SHP77 (cell line): ENCODE data around the gene MCFD2.
A peak's percentile ranks its signal among the peaks of the same experiment; 100 is the strongest.
"Not testable (repeated sequence)": the region's sequence is repeated elsewhere in the genome, so short reads cannot be mapped to it uniquely, and the experiment has no call there.

Source experiments
- DNase-seq, 2 experiments: peaks; one replicate each; lab custom pipeline; 2025; lab: John Stamatoyannopoulos, UW

The MCFD2 gene

DNA sequence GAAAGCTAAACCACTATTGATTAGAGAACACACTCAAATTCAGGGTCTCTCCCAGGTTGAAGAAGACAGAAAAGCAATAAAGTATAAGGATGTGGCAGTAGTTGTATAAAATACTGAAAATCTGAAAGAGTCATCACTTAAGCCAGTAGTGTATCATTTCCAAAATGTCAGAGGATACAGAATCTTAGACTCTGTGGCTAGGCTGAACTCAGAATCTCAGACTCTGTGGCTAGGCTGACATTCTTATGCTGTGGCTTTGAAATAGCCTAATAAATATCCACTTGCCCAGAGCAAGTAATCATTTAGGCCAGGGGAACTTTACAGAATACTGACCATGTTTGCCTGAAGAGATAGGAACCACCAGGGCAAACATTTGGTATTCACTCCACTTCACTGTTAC is 13.1 kb downstream of the MCFD2 start:
- DNase-seq, result no peak

DNA sequence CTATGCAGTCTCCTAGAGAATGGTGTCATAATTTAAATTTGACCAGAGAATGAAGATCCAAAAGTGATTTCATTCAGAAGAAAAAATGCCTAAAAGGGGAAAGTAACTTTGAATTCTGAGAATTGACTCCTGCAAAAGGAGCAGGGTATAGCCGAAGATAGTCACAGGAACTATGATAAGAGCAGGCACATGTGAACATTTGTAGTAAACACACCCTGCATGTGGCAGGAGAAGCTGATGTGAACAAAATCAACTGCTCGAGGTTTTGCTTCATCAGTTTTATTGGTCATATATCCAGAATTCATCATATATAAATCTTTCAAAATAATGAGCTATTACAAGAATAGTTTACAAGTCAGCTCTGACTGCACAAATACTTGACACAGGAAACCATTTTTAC is 14.0 kb downstream of the MCFD2 start:
- DNase-seq, result no peak

DNA sequence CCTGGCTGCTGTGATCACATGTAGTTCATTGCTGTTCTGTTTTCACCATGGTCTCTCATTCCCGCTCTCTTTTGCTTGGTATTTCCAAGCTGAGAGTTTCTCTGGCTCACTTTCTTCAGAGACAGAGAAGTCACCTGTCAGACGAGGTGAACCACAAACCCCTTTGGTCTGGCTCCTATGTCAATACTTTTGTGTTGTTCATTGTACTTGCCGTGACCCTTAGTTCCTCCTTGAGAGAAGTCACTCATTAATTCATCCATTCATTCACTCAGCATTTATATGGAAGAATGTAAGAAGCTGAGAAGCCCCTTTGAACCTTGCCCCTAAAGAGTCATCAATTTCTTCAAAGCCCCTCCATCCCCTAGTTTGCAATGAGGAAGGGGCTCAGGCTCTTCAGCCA is 15.2 kb downstream of the MCFD2 start:
- no peak for DNase-seq

DNA sequence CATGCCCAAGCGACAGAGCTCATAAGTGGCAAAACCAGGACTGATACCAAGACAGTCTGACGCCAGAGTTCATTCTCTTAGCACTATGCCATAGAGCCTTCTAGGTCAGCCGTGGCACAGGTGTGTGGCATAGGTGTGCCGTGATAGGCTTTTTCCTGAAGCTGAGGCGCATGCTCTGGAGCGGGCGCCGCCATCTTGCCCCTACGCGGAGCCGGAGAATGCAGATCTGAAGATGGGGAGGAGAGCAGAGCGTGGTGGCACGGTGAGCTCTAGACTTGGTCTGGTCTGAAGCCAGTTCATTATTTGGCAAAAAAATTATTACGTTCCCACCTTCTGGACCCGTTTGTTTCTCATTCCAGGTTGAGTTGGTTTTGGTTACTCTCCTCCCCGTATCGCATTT is 16.6 kb downstream of the MCFD2 start:
- DNase-seq, result no peak

DNA sequence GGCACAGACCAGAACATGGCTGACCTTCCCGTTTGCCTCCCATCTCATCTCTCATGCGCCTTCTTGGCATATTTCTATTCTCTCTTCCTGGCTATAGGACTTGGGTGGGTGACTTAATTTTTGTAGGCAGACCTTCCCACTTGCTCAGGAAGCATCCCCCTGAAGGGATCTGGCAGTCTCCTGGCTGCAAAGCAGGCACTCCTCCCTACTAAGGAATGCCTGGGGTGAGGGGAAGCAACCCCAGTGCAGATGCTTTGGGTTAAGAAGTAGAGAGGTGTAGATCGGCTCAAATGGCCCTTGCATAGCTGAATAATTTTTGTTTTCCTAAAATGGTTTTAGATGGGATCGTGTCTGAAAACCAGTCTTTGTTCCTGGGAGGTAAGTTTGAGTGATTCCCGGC is 17.6 kb downstream of the MCFD2 start:
- DNase-seq, result no peak

DNA sequence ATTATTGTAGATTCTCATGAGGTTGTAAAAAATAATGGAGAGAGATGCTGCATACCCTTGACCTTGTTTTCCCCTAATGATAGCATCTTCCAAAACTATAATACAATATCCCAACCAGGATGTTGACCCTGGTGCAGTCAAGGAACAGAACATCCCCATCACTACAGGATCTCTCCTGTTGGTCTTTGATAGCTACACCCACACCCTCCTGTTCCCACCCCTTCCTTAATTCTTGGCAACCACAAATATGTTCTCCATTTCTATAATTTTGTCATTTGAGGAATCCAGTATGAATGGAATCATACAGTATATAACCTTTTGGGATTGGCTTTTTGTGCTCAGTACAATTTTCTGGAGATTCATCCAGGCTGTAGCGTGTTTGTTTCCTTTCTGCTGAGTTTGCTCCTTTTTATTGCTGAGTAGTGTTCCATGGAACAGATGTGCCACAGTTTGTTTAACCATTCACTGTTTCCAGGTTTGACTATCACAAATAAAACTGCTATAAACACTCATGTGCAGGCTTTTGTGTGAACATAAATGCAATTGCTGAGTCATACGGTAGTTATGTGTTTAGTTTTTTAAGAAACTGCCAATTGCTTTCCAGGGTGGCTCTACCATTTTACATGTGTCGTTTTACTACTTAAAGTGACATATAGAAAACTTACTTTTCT is 22.2 kb downstream of the MCFD2 start:
- no peak for DNase-seq

DNA sequence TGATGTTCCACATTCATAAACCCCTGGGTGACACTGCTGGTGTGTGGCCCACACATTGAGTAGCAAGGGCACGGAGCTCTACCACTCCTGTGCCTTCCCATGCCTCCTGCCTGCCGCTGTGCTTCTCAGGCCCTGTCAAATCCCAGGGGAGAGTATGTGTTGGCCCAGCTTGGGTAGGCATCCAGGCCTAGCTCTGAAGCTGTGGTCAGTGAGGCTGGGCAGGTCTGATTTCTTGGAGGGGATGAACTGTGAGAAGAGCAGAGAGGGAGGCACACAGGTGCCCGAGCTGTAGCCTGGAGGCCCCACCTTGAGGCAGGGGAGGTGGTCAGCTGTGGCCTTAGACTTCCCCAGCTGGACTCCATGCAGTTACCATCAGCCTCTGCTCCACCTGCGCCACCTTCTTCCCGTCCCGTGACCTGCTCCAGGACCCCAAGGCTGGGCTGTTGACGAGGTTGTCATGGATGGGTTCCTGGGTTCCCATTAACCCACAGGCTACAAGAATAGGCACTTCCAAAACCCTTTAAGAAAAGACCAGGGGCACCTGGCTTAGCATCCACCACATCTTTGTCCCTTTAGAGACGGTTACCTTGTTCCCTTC is 23.6 kb downstream of the MCFD2 start:
- no peak for DNase-seq

DNA sequence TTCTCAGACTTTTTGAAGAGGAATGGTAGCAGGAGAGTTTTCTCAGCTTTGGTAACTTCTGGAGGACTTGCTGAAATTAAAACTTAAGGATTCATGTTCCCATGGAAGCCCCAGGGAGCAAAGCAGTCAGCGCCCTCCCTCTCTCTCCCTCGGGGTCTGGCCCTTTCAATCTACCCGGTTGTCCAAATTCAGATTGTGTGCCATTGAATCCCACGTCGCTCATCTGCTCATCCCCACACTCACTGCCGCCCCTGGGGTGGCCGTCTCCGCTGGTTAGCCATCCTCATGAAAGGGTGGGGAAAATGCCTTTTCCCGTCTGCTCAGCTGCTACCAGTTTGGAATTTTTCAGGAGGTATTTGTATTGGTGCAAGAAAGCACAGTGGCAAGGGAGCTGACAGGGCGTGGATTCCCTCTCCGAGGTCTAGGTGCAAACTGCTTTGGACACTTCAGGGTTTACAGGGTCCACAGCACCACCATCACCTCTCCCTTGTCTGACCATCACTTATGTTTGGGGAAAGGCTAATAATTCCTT is 27.1 kb downstream of the MCFD2 start:
- no peak for DNase-seq

DNA sequence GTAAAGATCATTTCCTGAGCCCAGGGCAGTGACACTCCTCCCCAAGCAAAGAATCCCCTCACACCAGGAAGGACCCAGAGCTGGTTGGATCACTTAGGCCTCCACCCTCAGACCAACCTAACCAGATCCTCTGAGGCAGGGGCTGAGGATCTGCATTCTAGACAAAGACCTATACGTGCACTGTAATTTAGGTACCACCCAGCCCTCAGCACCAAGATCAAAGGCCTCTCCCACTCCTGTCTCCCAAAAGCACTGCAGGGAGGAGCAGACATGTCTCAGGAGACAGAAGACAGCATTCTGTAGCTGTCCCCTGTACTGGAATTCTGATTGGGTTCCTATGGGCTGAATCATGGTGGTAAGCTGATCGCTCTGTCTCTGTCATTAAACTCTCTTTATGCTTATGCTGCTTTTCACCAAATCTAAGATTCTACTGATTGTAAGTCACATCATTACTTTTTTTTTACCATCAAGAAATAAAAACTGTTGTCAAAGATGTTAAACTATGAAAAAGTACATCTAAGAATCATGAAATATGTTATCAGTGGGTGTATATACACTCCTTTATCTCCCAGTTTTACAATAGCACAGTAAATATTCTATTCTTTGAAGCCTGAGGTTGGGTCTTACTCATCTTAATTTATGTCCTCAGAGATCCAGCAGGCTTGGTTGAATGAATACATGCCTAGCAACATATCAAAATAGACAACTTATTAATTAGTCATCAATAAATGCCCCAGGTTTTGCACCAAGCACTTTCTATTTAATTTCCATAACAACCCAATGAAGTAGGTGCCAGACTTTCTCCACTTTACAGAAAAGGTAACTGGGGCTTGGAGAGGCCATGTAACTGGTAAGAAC is 28.3 kb downstream of the MCFD2 start:
- no peak for DNase-seq

DNA sequence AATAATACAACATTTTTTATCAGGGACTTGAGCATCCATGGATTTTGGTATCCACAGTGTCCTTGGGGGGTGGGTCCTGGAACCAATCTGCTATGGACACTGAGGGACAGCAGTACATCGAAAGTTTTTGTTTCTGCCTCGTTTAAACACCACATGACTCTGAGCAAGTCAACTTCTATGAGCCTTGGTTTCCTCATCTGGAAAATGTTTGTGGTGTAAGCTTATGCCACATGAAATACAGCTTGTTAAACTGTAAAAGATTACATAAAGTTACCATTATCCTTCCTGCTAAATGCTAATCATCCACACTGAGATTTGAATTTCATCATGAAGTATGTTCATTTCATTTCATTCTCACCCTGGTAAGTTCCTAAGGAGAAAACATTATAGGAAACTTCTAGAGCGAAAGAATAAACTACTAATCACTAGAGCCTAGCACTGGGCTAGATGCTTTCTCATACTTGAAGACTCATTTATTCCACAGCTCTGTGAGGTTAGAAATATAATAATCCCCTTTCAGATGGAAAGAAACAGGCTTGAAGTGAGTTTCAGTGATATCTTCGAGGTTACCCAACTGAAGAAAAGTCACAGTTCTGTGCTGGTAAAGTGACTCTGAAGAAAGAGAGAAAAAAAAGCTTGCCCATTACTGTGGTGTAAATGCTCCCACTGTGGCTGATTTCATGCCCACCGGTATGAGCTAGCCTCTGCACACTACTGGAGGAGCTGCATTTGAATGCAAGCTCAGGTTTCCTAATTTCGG is 29.2 kb downstream of the MCFD2 start:
- DNase-seq, result no peak

DNA sequence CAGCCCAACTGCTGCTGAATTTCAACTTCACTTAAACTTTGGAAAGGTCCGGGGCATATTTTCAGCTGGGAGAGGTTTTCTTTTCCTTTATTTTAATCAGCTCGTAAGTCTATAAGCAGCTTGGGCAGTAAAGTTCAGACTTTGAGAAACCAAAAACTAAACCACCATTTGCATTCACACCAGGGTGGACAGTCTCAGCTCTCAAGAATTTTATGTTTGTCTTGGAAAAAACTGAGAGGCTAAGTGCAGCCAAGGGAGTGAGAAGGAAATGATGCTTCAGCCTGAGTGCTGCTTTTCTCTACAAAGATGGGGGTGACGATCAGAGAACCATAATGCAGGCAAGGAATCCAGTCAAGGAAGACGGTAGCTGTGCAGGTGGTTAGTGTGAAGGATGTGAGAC is 30.2 kb downstream of the MCFD2 start:
- DNase-seq, result no peak

DNA sequence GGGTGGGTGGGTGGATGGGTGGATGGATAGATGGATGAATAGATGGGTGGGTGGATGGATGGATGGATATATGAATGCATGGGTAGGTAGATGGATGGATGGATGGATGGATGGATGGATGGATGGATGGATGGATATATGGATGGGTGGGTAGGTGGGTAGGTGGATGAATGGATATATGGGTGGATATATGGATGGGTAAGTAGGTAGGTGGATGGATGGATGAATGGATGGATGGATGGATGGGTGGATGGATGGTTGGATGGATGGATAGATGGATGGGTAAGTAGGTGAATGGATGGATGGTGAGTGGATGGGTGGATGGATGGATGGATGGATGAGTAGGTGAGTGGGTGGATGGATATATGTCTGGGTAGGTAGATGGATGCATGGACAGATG is 36.1 kb downstream of the MCFD2 start:
- DNase-seq, result no peak

DNA sequence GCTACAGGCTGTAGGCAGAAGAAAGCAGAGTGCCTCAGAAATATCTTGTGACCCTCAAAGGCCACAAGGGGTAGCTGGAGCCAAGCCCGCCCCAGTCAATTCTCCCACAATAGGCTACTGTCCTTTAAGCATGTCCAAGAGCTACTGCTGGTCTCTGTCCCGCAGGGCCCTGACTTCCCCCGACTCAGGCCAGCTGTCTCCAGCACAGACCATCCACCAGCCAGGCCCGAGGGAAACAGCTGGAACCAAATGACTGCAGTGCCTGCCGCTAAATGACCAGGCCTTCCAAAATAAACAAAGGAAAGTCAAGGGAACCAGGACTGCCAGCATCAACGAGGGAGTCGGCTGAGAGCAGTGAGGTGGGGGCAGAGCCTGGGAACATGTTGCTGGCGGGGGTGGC is 36.7 kb downstream of the MCFD2 start:
- DNase-seq, result peak; percentile 10 to 21

DNA sequence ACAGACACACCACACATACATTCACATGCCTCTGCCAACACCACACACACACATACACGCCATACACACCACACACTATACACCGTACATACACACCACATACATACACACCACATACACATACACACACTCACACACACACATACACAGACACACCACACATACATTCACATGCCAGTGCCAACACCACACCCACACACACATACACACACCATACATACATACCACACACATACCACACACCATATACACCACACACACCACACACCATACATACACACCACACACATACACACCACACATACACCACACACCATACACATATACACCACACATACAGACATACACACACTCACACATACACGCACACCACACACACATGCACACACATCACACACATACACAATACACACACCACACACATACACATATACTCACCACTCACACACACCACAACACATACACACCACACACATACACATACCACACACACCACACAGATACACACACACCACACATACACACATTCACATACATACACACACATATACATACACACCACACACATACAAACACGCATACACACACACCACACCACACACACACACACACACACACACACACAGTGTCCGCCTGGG is 37.2 kb downstream of the MCFD2 start:
- no peak for DNase-seq

DNA sequence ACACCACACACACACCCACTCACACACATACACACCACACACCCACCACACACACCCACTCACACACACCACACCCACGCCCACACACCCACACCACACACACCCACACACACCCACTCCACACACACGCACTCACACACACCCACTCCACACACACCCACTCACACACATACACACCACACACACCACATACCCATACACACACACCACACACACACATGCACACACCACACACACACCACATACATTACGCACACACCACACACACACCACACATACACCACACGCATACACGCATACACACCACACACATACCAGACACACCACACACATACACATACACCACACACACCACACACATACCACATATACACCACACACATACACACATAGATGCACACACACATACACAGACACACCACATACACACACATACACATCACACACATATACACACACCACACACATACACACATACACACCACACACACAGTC is 37.9 kb downstream of the MCFD2 start:
- DNase-seq, result no peak

DNA sequence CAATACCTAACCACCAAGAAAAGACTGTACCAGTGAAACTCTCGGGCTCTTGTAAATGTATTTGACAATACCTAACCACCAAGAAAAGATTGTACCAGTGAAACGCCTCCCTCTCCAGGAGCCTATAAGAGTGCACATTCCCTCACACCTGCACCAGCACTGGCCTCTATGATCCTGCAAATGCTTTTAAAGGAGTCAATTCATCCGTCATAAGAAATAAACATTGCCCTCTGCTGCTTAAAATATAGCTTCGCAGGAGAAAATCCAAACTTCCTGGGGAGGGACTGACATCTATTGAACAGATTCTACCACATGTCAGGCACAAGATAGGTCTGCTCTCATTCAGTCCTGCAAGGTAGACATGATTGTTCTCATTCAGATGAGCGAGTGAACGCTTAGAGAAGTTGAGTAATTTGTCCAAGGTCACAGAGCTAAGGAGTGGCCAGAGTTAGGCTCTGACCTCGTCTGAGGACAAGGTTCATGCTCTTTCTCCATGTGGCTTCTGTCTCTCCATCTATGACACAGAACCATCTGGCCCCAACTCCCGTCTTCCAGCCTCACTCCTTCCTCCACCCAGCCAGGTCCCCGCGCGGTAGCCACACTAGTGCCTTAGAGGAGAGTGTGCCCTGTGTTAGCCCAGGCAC is 38.7 kb downstream of the MCFD2 start:
- DNase-seq, result peak in 1 of 2 experiments; percentile 24

DNA sequence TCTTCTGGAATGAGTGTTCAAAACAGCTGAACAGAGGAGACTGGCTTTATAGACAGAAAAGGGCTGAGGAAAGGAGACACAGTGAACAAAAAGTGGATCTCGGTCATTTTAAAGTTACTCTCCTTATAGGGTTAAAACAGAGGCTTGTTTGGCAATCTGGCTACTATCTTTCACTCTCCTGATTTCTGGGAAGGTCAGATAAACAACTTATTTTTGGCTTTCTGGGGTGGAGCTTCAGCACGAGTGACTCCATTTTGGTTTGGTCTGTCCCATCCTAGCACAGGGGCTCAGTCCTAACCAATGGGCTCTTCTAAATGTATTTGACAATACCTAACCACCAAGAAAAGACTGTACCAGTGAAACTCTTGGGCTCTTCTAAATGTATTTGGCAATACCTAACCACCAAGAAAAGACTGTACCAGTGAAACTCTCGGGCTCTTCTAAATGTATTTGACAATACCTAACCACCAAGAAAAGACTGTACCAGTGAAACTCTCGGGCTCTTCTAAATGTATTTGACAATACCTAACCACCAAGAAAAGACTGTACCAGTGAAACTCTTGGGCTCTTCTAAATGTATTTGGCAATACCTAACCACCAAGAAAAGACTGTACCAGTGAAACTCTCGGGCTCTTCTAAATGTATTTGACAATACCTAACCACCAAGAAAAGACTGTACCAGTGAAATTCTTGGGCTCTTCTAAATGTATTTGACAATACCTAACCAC is 39.5 kb downstream of the MCFD2 start:
- DNase-seq, result not testable (repeated sequence)

DNA sequence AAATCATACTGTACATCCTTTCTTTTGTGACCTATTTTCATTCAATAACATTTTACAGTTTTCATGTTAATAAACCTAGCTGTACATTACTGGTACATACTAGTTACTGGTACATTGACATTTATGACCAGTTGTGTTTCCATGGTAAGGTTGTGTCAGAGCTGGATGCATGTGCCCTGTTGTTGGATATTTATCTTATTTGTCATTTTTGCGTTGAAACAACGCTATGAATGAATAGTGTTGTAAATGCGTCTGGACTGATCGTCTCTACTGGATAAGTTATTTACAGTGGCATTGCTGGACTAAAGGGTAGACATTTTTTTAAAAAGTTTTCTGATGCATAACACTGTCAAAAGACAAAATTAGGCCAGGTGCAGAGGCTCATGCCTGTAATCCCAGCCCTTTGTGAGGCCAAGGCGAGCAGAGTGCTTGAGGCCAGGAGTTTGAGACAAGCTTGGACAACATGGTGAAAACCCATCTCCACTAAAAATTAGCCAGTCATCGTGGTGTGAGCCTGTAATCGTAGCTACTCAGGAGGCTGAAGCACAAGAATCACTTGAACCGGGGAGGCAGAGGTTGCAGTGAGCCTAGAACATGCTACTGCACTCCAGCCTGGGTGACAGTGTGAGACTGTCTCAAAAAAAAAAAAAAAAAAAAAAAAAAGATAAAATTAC is 40.2 kb downstream of the MCFD2 start:
- no peak for DNase-seq

DNA sequence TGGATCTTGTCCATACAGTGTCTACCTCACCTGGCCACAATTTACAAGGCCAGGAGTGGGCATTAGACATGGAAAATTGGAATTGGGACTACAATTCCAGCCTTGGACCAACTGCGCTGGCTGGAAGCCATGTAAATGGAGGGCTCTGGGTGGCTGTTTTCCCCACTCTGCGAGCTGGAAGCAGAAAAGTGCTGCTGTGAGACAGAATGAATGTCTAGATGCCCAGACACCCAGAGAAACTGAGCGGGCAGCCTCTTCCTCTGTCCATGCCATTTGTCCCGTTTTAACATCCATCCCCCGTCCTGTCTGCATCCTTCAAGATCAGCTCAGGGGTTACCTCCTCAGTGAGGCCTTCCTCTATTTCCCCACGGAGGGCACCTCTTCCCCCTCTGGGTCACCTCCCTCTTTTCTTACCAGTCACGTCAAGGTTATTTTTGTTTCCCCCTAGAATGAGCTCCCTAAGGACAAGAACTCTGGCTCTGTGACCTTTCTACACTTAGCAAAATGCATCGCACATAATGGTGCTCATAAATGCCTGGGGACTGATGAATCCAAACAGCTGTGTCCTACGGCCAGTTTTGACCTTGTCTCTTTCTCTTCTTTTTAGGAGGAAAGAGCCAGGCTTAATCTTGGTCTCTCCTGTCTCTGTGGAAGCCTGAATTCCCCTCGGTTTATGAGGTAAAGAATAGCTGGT is 41.2 kb downstream of the MCFD2 start:
- no peak for DNase-seq
